HG02840 (cell line): ENCODE measurements around the gene DYNC1LI1.
A peak's percentile ranks its signal among the peaks of the same experiment; 100 is the strongest.

ENCODE experiments used
- ATAC-seq: cut with Tn5 transposase; IDR thresholded peaks from one replicate; pipeline ENCODE4 v1.9.1; 2021; ENCODE audit warnings: mild to moderate bottlenecking, moderate library complexity, moderate number of reproducible peaks; ENCODE audit not compliant: unreplicated experiment, low FRiP score

DYNC1LI1 gene

DNA sequence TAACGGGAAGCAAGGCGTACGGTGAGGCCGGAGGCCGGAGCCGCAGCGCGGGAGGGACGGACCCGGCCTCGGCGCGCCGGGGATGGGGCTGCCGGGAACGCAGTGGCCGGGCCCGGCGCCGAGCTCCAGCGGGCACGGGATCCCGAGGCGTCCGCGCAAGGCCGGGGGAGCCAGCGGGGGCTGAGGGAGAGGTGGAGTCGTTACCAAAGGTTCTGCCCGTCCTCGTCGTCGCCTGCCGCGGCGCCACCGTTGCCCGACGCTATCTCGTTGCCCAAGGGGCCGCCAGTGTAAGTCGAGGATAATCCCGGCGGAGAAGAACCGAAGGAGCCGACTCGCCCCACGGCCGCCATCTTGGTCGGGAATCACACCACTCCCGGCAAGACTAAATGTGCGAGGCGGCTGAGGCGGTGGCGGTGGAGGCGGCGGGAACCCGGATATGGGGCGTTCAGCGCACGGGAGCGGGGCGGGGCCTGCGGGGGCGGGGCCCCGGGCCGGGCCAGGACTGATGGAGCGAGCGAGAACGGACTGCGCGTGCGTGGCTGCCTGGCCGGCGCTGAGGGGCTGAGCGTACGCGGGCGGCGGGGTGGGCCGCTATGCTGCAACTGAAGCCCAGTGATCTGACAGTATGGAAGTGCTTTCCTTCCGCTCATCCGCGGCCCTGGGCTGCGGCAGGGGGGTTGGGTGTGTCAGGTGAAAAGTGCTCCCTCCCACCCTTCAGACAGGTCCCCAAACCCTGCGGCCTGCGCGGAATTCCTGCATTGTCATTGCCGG, at the start of gene DYNC1LI1:
DYNC1LI1 (minus strand) TSS at position 438 of the 771 bp plus-strand sequence; CDS start at position 350, 88 bp downstream.
- ATAC-seq = peak; percentile 86

DNA sequence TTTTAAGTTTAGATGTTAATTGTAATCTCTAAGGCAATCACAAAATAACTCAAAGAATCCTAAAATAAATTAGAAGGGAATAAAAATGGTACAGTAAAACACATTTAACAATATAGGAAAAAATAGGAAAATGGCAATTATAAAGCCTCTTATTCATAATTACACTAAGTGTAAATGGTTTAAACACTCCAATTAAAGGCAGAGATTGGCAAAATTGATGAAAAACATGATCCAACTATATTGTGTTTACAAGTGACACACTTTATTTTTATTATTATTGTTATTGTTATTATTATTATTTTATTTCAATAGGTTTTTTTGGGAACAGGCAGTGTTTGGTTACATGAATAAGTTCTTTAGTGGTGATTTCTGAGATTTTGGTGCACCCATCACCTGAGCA, 48.7 kb upstream of the DYNC1LI1 start:
- no peak for ATAC-seq

DNA sequence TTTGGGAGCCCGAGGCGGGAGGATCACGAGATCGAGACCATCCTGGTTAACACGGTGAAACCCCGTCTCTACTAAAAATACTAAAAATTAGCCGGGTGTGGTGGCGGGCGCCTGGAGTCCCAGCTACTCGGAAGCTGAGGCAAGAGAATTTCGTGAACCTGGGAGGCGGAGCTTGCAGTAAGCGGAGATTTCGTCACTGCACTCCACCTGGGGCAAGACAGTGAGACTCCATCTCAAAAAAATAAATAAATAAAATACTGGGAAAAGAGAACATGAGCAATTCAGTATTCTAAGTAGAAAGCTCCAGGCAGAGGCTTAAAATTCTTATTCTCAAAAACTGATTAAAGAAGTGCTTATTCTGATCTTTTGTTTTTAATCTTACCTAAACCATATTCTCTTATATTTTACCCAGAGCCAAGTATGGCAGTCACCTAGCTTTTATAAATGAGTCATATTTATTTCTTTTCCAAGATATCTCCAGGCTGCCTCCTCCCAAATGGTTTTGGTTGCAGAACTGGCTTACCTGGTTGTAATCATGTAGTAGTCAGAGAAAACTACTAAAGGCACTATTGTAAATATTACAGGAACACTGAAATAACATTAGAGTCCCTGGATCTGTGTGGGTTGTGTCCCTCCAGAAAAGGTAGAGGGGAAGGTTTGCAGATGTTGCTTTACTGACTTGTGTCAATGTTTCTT, 45.8 kb upstream of the DYNC1LI1 start:
- no peak for ATAC-seq

DNA sequence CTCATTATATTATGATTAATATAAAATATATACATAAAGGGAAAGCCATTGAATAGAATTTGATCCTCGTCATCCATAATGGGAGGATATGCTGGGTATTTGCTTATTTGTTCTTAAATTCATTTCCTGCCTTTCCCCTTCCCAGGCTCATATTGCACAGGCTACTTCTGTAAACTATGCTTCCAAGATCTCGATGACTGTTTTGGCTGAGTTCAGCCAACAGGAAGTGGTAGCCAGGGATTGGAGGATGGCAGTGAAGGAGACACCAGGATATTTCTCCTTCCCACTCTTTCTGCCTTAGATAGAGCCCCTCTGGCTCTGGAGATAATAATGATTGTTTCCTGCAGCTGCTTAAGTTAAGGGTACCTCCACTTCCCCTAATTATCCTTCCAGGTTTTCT, 44.3 kb upstream of the DYNC1LI1 start:
- no peak for ATAC-seq

DNA sequence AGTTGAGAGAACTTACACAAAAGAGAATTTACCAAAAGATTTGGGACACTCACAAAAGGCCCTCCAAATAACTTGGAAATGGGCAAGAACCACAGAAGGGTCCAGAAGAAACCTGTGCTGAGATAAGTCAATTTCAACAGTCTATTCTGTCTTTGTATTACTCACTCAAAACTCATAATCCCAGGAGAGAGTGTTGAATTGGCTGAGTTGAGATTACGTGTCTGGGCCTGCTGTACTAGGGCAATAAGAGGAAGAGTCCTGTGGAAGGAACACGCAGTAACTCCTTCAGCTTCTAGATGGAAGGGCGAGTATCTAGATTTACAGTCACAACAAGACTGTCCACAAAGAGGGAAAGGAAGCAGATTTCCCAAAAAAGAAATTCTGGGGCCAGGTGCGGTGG, 42.5 kb upstream of the DYNC1LI1 start:
- ATAC-seq = no peak

DNA sequence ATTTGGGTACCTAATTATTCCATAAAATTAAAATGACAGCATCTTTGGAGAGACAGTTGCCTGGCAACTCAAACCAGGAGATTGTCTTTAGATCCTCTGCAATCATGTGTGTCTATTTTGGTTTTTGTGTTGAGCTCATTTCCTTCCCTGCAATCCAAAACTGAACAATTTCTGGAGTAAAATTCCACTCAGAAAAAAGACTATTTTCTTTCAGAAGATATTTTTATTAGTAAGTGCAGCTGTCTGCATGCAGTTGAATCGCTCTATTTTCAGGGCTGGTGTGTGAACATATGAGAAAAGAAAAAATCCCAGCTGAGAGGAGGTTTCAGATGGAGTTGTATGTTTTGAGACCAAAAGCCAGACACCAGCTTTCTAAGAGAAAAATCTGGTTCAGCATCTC, 41.9 kb upstream of the DYNC1LI1 start:
- no peak for ATAC-seq

DNA sequence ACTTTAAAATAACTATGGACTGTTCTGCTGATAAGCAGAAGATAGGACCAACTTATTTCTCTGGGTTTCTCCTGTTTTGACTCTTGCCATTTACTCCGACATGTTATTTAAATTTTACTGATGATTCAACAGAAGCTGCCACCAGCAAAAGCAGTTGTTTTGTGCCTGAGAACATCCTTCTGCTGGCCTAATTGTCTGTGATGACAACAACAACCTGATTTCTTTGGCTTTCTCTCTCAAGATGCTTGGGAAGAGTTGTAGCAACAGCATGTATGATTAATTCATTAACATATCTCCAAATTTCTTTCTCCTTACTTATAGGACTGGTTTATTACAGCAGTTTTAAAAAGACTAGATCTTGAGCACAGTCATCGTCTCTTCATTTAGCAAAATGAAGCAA, 36.9 kb upstream of the DYNC1LI1 start:
- no peak for ATAC-seq

DNA sequence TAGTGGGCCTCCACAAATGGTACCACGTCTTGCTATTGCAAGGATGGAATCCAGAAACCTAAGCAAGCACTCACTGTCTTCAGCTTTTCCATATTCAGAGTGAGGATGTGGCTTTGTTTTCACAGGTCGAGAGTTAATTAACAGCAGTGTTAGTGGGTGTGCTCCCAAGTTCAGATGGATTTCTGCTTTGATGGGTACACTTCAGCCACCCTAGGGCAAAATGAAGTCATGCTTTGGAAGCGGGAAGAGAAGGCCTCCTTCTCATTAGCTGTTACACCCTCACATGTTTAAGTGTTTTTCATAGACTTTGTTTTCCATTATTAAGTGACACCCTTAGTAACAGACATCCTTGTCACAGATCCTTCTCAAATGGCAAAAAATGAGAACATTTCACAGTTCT, 36.3 kb upstream of the DYNC1LI1 start:
- no peak for ATAC-seq

DNA sequence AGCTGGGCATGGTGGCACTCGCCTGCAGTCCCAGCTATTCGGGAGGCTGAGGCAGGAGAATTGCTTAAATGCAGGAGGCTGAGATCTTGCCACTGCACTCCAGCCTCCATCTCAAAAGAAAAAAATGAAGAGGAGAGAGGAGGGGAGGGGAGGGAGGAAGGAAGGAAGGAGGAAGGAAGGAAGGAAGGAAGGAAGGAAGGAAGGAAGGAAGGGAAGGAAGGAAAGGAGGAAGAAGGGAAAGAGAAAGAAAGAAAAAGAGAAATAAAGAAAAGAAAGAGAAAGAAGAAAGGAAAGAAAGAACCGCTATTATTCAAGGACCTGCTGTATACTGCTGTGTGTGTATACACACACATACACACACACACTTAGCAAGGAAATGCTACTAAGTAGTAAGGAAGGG, 35.6 kb upstream of the DYNC1LI1 start:
- no peak for ATAC-seq

DNA sequence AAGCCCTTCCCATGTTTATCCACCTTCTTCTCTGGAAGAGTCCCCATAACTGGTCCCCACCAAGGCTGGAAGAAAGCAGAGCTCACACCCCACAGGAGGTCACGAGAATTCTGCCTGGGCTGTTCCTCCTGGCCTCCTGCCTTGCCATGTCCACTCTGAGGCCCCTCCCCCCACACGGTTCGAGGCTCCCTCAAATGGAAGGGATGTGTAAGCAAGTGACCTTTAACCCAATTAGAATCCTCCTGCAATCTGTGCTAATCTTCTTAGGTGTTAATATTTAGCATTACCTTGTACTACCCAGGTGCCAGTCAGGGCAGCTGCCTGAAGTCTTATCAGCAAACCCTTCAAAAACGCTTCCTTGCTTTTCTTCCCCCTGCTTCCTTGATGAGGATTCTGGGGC, 32.4 kb upstream of the DYNC1LI1 start:
- ATAC-seq = no peak

DNA sequence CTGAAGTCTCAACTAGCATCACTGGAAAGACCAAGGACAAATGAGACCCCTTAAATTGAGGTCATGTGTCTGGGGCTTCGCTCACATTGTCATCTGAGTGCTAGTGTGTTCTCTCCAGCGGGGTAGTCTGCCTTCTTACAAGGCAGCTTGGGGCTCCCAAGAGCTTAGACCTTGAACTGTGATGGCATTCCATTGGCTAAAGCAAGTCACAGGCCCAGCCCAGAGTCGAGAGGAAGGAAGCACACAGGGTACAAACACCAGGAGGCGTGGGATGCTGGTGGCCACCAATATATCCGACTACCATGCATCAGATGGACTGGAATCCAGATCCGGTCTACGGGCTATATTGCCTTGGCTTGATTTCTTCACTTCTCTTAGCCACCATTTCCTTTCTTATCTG, 31.5 kb upstream of the DYNC1LI1 start:
- ATAC-seq = no peak

DNA sequence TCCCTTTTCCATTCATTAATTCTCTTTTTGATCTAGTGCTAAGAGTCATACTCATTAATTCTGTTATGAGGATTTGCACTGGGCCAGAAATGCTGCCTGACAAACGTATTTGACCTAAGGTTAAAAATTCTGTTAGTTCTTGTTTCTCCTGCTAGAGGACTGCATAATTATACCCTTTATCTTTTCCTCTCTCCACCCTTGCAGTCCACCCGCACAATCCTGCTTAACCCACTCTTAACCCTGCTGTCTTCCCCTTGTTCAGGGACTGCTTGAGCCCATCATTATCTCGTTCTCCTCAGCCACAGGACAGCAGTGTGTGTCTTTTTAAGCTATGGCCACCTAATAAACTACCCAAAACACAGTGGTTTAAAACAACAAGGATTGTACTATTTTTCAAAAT, 31.1 kb upstream of the DYNC1LI1 start:
- no peak for ATAC-seq

DNA sequence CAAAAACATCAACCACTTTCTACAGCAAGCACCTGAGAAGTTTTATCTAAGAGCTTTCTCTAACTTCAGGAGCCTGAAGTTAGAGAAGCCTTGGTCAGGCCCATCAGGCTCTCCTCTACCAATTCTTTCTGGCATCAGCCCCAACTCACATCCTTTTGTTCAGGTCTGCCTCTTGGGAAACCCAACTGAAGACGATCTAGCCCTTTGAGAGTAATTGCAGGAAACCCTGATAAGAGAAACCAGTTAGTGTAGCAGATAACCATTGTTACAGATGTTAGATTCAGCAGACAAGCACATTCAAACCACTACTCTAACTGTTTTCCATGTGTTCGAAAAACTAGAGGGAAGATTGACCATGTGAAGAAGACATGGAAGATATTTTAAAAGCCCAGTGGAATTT, 27.0 kb upstream of the DYNC1LI1 start:
- no peak for ATAC-seq

DNA sequence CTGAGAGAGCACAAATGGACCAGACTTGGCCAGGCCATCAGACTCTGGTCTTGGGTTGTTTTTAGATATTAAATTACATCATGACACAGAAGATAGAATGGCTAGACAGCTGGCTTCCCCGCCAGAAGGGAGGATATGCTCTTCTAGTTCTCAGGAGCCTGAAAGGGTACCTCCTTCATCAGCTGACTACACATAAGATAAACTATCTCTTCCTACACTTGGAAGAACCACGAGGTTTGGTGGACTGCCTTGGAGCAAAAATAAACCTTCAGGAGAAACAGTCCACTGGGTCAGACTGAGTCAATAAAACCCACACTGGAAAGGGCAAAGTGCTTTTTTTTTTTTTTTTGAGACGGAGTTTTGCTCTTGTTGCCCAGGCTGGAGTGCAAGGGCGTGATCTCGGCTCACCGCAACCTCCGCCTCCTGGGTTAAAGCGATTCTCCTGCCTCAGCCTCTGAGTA, 26.3 kb upstream of the DYNC1LI1 start:
- no peak for ATAC-seq

DNA sequence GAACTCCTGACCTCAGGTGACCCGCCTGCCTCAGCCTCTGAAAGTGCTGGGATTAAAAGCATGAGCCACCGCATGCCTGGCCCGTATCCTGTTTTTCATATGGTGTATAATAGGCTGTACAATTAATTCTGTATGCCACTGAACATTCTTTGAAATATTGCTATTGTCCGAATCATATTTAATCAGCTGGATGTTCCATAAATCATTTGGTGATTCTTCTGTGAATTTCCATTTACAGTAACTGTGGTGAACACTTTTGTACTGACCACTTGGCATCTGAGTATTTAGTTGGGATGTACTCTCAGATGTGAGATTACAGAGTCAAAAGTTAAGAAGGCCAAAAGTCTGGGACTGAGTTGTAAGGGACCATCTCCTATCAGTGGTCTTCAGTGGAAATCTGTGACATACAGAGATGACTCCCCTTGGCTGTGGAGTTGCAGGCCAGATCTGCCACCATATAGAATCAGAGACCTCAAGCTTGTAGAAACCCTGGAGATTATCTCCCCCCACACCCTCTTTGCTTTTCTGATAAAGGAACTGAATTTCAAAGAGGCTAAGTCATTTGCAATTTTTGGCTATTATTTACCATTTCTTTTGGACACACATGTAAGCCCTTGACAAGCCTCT, 25.7 kb upstream of the DYNC1LI1 start:
- ATAC-seq = no peak

DNA sequence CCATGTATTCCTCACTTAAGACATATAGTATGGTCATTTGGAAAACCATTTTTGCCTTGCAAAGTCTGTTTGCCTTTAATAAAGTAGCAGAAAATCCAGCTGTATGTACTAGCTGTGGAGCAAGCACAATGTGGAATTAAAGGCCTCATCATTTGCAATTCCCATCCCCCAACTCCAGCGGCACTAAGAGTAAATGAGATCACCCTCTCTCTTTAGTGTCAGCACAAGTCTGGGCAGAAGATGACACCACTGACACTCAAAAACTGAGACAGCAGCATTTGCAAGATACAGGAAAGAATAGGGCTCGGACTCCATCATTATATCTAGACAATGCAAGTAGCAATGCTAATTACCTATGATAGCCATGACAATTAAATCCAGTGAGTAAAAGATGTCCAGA, 24.7 kb upstream of the DYNC1LI1 start:
- ATAC-seq = no peak

DNA sequence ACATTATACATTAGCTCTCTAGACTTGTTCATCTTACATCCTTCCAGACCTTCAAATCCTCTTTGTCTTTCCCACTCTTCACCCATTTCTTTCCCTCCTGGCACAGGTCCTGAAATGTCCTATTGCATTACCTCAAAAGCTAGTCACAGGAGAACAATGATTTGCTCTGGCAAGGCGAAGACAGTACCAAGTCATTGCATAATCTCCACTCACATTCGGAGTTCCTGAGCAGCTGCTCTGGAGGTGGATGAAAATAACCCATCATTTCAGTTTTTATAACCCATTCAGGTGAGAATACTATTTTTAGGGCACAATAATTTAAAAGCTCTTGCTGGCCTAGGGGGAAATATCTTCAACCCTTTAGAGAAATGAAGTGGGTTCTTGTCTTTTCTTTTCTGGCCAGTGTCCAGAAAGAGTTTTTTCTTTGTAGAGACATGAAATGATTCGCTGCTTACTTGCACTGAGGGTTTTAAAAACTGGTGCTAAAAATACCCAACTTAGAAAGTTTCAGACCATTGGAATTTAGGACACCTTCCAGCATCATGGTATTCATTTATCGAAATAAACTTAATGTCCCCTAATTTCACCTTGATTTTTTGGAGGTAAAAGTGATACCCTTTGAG, 23.4 kb upstream of the DYNC1LI1 start:
- ATAC-seq = no peak

DNA sequence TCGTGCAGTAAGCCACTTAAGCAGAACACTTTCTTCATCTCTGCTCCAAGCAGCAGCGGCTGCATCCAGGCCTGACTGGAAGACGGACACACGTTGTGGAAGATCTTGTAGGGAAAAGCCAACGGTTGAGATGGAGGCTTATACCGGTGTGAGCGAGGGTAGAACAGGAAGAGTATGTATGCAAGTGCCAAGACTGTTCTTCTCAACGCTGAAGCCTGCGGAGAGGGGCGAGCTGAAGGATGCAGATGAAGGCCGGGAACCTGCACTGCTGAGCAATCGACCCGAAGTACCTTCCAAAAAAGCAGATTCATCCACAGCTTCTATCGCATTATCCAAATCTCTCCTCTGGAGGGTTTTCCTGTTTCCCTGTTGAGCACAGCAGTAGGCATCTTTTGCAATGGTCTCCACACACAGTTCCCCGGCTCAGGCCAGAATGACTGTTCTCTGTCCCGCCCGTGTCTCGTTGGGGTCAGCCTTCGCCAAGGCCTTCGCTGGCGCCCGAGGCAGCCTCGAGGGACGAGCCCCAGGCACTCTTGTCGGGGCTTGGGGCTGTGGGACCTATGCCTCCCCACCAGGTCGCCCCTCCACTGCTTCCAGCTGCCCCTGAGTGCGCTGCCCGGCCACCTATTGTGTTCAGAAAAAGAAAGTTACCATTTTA, 22.2 kb upstream of the DYNC1LI1 start:
- no peak for ATAC-seq

DNA sequence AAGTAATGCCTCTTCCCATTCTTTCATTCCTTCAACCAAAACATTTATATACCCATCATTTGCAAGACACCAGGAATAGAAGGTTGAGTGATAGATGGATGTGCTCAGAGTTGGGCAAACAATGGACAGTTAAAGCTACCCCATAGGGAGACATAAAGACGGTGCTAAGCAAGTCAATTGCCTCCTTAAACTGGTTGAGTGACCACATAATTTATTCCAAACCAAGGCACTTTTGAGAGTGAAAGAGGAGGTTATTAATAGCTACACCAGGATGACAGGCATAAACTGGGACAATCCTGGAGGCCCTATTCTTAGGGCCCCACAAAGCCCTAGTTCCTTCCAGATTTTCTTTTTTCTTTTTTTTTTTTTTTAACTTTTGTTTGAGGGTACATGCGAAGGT, 21.4 kb upstream of the DYNC1LI1 start:
- ATAC-seq = no peak

DNA sequence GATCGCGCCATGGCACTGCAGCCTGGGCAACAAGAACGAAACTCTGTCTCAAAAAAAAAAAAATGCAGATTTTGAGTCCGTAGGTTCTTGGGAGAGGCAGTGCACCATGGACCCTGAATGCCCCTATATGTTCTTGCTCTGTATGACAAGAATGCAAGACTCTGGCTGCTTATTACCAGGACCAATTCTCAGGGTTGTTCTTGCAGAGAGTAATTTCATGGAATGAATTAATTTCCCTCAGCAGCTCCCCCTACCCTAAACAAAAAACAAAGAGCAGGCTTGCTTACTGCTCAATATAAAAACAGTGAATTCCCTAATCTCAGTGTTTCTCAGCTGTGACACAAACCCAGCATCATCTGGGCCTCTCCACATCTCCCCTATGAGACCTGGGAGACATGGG, 20.5 kb upstream of the DYNC1LI1 start:
- ATAC-seq = no peak

DNA sequence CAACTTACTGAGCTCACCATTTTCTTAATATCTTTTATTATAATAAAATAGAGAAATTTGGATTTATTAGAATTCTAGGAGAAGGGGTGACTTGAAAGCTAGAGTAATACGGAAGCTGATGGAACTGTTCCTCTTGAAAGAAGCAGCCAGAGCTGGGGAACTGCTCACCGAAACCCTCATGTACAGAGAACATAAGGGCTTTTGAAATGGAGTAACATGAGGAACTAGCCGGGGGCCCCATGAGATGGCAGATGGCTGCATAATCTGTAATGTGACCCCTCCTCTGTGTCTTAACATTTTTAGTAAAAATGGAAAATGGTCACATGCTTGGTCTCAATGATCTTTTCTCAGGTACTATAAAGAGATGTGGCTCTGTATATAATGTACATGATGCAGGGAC, 15.7 kb upstream of the DYNC1LI1 start:
- ATAC-seq = no peak
